Fibroblast of lung (primary cell): ENCODE results near the gene NUP205. TPM values are rescaled to one million over a fixed set of nuclear protein-coding genes. Genes with fewer than 3 reads are reported as not detected.
A peak's percentile ranks its signal among the peaks of the same experiment; 100 is the strongest.
"Not testable (repeated sequence)": the region's sequence is repeated elsewhere in the genome, so short reads cannot be mapped to it uniquely, and the experiment has no call there.

Source experiments
- DNase-seq, 2 donors: peaks; one replicate each; pipeline versions ENCODE4 v3.0.0 to v3.0.0-alpha.2; 2010; ENCODE audit warnings: low read depth in 2 of 2
- H2AFZ ChIP-seq: 2 replicates; pipeline ENCODE4 v1.5.1; 2012; ENCODE audit warnings: low read length, control low read depth, inconsistent platforms
- H3K27ac ChIP-seq: 2 replicates; pipeline ENCODE4 v1.5.1; 2011; ENCODE audit warnings: low read length, control low read depth; ENCODE audit not compliant: insufficient read depth
- H3K27me3 ChIP-seq: 2 replicates; pipeline ENCODE4 v1.5.1; 2011; ENCODE audit warnings: mild to moderate bottlenecking, low read length; ENCODE audit not compliant: control insufficient read depth, insufficient read depth
- H3K36me3 ChIP-seq: 2 replicates; pipeline ENCODE4 v1.5.1; 2011; ENCODE audit warnings: low read length; ENCODE audit not compliant: control insufficient read depth, insufficient read depth
- H3K4me1 ChIP-seq: 2 replicates; pipeline ENCODE4 v1.5.1; 2011; ENCODE audit warnings: low read length; ENCODE audit not compliant: control insufficient read depth, insufficient read depth; ENCODE audit errors: extremely low read depth
- H3K4me2 ChIP-seq: 2 replicates; pipeline ENCODE4 v1.5.1; 2011; ENCODE audit warnings: low read length, control low read depth; ENCODE audit not compliant: insufficient read depth; ENCODE audit errors: extremely low read depth
- H3K4me3 ChIP-seq, 4 experiments: fragments of 200-600 bp in 1 of 4; sonication (generic) in 1 of 4; replicated peaks in 1 of 4; 2 replicates each; pipeline ENCODE4 v1.5.1; 2011 to 2016; ENCODE audit warnings: low read length in 4 of 4, low read depth in 3 of 4, mild to moderate bottlenecking in 3 of 4, control low read depth in 2 of 4, inconsistent platforms in 1 of 4, mixed read lengths in 1 of 4; ENCODE audit not compliant: insufficient read depth in 1 of 4; ENCODE audit errors: control extremely low read depth in 1 of 4
- H3K79me2 ChIP-seq: 2 replicates; pipeline ENCODE4 v1.5.1; 2012; ENCODE audit warnings: mild to moderate bottlenecking, low read length, inconsistent platforms; ENCODE audit not compliant: control insufficient read depth, insufficient read depth
- H3K9ac ChIP-seq: 2 replicates; pipeline ENCODE4 v1.5.1; 2011; ENCODE audit warnings: mild to moderate bottlenecking, low read length, control low read depth; ENCODE audit not compliant: insufficient read depth
- H3K9me3 ChIP-seq: 2 replicates; pipeline ENCODE4 v1.5.1; 2012; ENCODE audit warnings: low read depth, low read length; ENCODE audit not compliant: control insufficient read depth, insufficient read depth
- H4K20me1 ChIP-seq: 2 replicates; pipeline ENCODE4 v1.5.1; 2011; ENCODE audit warnings: low read length; ENCODE audit not compliant: control insufficient read depth, insufficient read depth; ENCODE audit errors: extremely low read depth
- EZH2 ChIP-seq: IDR thresholded peaks from 2 replicates; pipeline ENCODE4 v1.5.1; 2012; ENCODE audit warnings: low read length, control low read depth, mild to moderate bottlenecking; ENCODE audit errors: missing control alignments
- polyA plus RNA-seq, 2 donors: library from polyadenylated mRNA; depleted of rRNA in 1 of 2; stranded (reverse) in 1 of 2; unstranded in 1 of 2; fragments of >200 nt; gene quantifications; 2 replicates each; pipeline ENCODE4 v1.2.1, GENCODE V29; 2011 to 2012; ENCODE audit warnings: missing spikeins in 1 of 2
- total RNA-seq: library from RNA; depleted of rRNA; stranded (reverse); fragments of >200 nt; gene quantifications from 2 replicates; pipeline ENCODE4 v1.2.1, GENCODE V29; 2014
- TF ChIP-seq, protein P1 (sequence below), 2 donors: IDR thresholded peaks in 1 of 2; conservative IDR thresholded peaks in 1 of 2; 1 replicate in 1 of 2; 2 replicates in 1 of 2; pipeline ENCODE4 v1.5.1; 2011 to 2012; ENCODE audit warnings: low read length in 2 of 2, control low read depth in 1 of 2, inconsistent platforms in 1 of 2, low read depth in 1 of 2, mild to moderate bottlenecking in 1 of 2

NUP205 gene
- total and polyA plus RNA-seq, 2 donors (not counting 1 experiment from before 2014, with no cell fraction given), result 28.1 to 36.7 TPM

DNA sequence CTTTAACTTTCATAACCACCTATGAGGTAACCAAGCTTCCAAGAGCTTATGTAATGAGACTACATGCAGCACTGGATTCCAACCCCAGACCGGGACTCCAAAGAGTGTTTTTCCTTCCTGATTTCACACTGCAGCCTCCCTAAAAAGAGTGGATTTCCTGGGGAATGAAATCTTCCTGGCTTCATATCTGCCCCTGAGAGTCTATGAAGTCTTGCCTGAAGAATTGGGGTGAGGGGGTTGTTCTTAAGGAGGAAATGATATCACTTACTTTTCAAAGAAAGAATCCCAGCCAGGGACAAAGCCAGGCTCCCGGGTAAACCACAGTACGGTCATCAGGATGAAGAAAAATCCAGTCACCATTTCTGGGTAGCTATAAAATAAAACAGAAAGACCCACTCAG, 134.3 kb downstream of the NUP205 start:
- H3K27ac ChIP-seq, result no peak overlapping the region
- no peak overlapping the region for H3K9ac ChIP-seq
- H2AFZ ChIP-seq, result no peak overlapping the region

DNA sequence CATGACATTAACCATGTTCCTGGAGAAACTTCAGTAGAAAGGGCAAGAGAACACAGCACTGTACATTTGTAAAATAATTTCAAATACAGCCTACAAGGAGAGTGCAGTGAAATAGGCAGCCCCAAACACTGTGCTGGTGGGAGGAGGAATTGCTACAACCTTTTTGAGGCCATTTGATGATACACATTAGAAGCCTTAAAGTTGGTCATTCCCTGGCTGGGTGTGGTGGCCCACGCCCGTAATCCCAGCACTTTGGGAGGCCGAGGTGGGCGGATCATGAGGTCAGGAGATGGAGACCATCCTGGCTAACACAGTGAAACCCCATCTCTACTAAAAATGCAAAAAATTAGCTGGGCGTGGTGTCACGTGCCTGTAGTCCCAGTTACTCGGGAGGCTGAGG, 134.9 kb downstream of the NUP205 start:
- H3K4me2 ChIP-seq, H2AFZ ChIP-seq, DNase-seq, H4K20me1 ChIP-seq, H3K4me3 ChIP-seq, H3K36me3 ChIP-seq, H3K79me2 ChIP-seq, H3K27me3 ChIP-seq, H3K27ac ChIP-seq, H3K9ac ChIP-seq, H3K4me1 ChIP-seq, H3K9me3 ChIP-seq: not testable (repeated sequence)

More for the DNA sequence above, 134.3 kb downstream of the NUP205 start:
- Histone ChIP-seq H3K4me3 (no peak overlapping the region), H3K27me3 (no peaks in the 10 kb centered on the region), H3K79me2 (no peaks in the 10 kb centered on the region), H3K36me3 (peaks cover 1% of the 10 kb centered on the region), H4K20me1 (no peaks in the 10 kb centered on the region), H3K4me1 (peaks cover 4% of the 10 kb centered on the region), H3K9me3 (no peaks in the 10 kb centered on the region), H3K4me2 (no peak overlapping the region)
- peak in 1 of 2 donors; percentile 78 for DNase-seq
- TF ChIP-seq EZH2, result no peak
- TF ChIP-seq, protein P1, sequence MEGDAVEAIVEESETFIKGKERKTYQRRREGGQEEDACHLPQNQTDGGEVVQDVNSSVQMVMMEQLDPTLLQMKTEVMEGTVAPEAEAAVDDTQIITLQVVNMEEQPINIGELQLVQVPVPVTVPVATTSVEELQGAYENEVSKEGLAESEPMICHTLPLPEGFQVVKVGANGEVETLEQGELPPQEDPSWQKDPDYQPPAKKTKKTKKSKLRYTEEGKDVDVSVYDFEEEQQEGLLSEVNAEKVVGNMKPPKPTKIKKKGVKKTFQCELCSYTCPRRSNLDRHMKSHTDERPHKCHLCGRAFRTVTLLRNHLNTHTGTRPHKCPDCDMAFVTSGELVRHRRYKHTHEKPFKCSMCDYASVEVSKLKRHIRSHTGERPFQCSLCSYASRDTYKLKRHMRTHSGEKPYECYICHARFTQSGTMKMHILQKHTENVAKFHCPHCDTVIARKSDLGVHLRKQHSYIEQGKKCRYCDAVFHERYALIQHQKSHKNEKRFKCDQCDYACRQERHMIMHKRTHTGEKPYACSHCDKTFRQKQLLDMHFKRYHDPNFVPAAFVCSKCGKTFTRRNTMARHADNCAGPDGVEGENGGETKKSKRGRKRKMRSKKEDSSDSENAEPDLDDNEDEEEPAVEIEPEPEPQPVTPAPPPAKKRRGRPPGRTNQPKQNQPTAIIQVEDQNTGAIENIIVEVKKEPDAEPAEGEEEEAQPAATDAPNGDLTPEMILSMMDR (conservative IDR thresholded peaks at IDR 0.05 in 1 of 2, IDR thresholded peaks at IDR 0.05 in 1 of 2; ENCODE audit: low read depth in 1 of 2, low read length in 2 of 2), result no peak

DNA sequence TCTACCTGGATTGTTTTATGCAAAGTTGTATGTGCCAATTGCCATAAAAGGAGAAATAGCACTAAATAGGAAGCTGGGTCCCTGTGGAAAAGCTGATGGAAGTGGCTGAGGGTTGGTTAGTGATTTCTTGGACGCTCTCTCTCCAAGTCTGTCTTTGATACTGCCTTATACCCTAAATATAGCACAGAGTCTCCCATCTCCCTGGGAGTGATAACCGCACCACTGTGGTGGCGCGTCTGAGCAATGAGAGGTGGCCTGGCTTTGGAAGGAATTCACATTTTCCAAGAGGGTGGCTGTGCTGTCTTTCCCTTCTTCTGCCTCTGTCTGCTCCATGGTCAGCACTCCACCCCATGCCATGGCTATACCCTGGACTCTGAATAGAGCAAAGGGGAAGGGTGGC, 135.8 kb downstream of the NUP205 start:
- Histone ChIP-seq H3K9ac (no peak overlapping the region), H3K9me3 (no peaks in the 10 kb centered on the region), H3K4me2 (no peak overlapping the region), H3K27ac (no peak overlapping the region), H2AFZ (no peak overlapping the region), H3K4me1 (peaks cover 4% of the 10 kb centered on the region), H3K36me3 (peaks cover 1% of the 10 kb centered on the region), H3K4me3 (no peak overlapping the region), H3K27me3 (no peaks in the 10 kb centered on the region), H4K20me1 (no peaks in the 10 kb centered on the region), H3K79me2 (no peaks in the 10 kb centered on the region)
- no peak for DNase-seq
- TF ChIP-seq EZH2, result no peak
- TF ChIP-seq, protein P1 (conservative IDR thresholded peaks at IDR 0.05 in 1 of 2, IDR thresholded peaks at IDR 0.05 in 1 of 2; ENCODE audit: low read depth in 1 of 2, low read length in 2 of 2), result no peak
